Measurements from ENCODE around the gene CRYZL1.

- TF ChIP-seq POLR2AphosphoS5 (IDR thresholded peaks at IDR 0.05; ENCODE audit: borderline replicate concordance, low read depth, low read length), result no peak
- no peak for TF ChIP-seq EZH2 (IDR thresholded peaks at IDR 0.05)
Measured at GRCh38 chr21:33539616-33540015, 101.9 kb downstream of the CRYZL1 start.
